ENCODE data around the gene SFMBT1. TPM values are rescaled to one million over a fixed set of nuclear protein-coding genes. Genes with fewer than 3 reads are reported as not detected.

Gene SFMBT1
- total RNA-seq, 2 experiments from 2014 or later = 12.9 to 18.1 TPM

- no TSS peak for BruUV-seq (replicated peaks)
- intact Hi-C loops (cut with micrococcal nuclease; ENCODE audit: unreplicated experiment) = loop anchor here (5.0 kb wide), 1 partner anchor 333 kb away; no protein-coding TSS in a partner anchor
Observed at GRCh38 chr3:53074761-53075742, 29.2 kb upstream of the SFMBT1 start.

GRCh38 chr3:53074366-53074696 lies 28.5 kb upstream of the SFMBT1 start:
- intact Hi-C loops (cut with micrococcal nuclease; ENCODE audit: unreplicated experiment) = loop anchor here (5.0 kb wide), 1 partner anchor 332 kb away; no protein-coding TSS in a partner anchor
- H3K9me3 ChIP-seq (ENCODE audit: low read length) = no peaks in the 10 kb centered on the region
- H3K36me3 ChIP-seq (ENCODE audit: insufficient read depth, low read length) = no peaks in the 10 kb centered on the region
- no peak overlapping the region for H3K4me3 ChIP-seq (ENCODE audit: low read depth, low read length, poor library complexity, severe bottlenecking)
- no TSS peak for BruUV-seq (replicated peaks)
- no peaks in the 10 kb centered on the region for H3K9me2 ChIP-seq (ENCODE audit: insufficient read depth, low read length)
- ChIA-PET CTCF (ENCODE audit: unreplicated experiment) (no interaction called here), POLR2A (no interaction called here)
- no peak overlapping the region for H3K27ac ChIP-seq (ENCODE audit: low read depth, low read length, poor library complexity, severe bottlenecking)
- H3K4me2 ChIP-seq (ENCODE audit: low read length) = no peak overlapping the region
- H3K79me2 ChIP-seq (ENCODE audit: insufficient read depth, low read depth, low read length) = no peaks in the 10 kb centered on the region
- peaks cover 14% of the 10 kb centered on the region for H3K4me1 ChIP-seq (ENCODE audit: insufficient read depth, low read length, poor library complexity, severe bottlenecking)
- H4K20me1 ChIP-seq (ENCODE audit: insufficient read depth, low read length) = no peaks in the 10 kb centered on the region
- no peak overlapping the region for H2AFZ ChIP-seq (ENCODE audit: low read length)
- DNase-seq (ENCODE audit: low spot score) = no peak
- TF ChIP-seq EZH2phosphoT487 (IDR thresholded peaks at IDR 0.05; ENCODE audit: borderline replicate concordance, low read depth, low read length) = no peak
- no peak for TF ChIP-seq CTCF (conservative IDR thresholded peaks at IDR 0.05; ENCODE audit: low read length)

More at GRCh38 chr3:53074761-53075742, 29.2 kb upstream of the SFMBT1 start:
- Histone ChIP-seq H3K4me3 (ENCODE audit: low read depth, low read length, poor library complexity, severe bottlenecking) (no peak overlapping the region), H2AFZ (ENCODE audit: low read length) (no peak overlapping the region), H3K36me3 (ENCODE audit: insufficient read depth, low read length) (no peaks in the 10 kb centered on the region), H4K20me1 (ENCODE audit: insufficient read depth, low read length) (no peaks in the 10 kb centered on the region), H3K79me2 (ENCODE audit: insufficient read depth, low read depth, low read length) (no peaks in the 10 kb centered on the region), H3K9me2 (ENCODE audit: insufficient read depth, low read length) (no peaks in the 10 kb centered on the region), H3K4me2 (ENCODE audit: low read length) (no peak overlapping the region), H3K9me3 (ENCODE audit: low read length) (no peaks in the 10 kb centered on the region), H3K4me1 (ENCODE audit: insufficient read depth, low read length, poor library complexity, severe bottlenecking) (peaks cover 14% of the 10 kb centered on the region), H3K27ac (ENCODE audit: low read depth, low read length, poor library complexity, severe bottlenecking) (no peak overlapping the region)
- TF ChIP-seq EZH2phosphoT487 (IDR thresholded peaks at IDR 0.05; ENCODE audit: borderline replicate concordance, low read depth, low read length) = no peak
- TF ChIP-seq CTCF (conservative IDR thresholded peaks at IDR 0.05; ENCODE audit: low read length) = no peak
- CTCF ChIA-PET (ENCODE audit: unreplicated experiment) = interaction anchor here (0.7 kb wide), 1 partner anchor 29 kb away, joined by 5 read pairs; the partner anchor contains the start of gene SFMBT1
- POLR2A ChIA-PET = no interaction called here
- DNase-seq (ENCODE audit: low spot score) = no peak

All from OCI-LY7 (cell line).